HepG2 (cell line): ENCODE data around the gene ATP6V0D1. TPM values are rescaled to one million over a fixed set of nuclear protein-coding genes. Genes with fewer than 3 reads are reported as not detected.

ENCODE experiments used
- CCDC6 ChIP-seq: sonication (generic); formaldehyde crosslinking; IDR thresholded peaks from 2 replicates; pipeline ENCODE4 v1.8.1; 2022; ENCODE audit warnings: mild to moderate bottlenecking, missing genetic modification reagents, moderate library complexity
- DZIP1 ChIP-seq: sonication (generic); formaldehyde crosslinking; IDR thresholded peaks from 2 replicates; pipeline ENCODE4 v1.5.0; 2020; ENCODE audit warnings: mild to moderate bottlenecking, missing genetic modification reagents
- E2F1 ChIP-seq: sonication (generic); formaldehyde crosslinking; IDR thresholded peaks from 2 replicates; pipeline ENCODE4 v1.5.0; 2020; ENCODE audit warnings: missing genetic modification reagents
- HMG20A ChIP-seq: IDR thresholded peaks from 2 replicates; pipeline ENCODE4 v1.6.1; 2016; ENCODE audit warnings: borderline replicate concordance
- REST ChIP-seq, 2 experiments: IDR thresholded peaks; 2 replicates each; pipeline ENCODE4 v1.6.1; 2011 to 2012; ENCODE audit warnings: low read length in 2 of 2, borderline replicate concordance in 1 of 2, low read depth in 1 of 2, mild to moderate bottlenecking in 1 of 2, moderate library complexity in 1 of 2
- SKI ChIP-seq: fragments of 450-650 bp; IDR thresholded peaks from one replicate; pipeline ENCODE4 v1.6.1; 2018; ENCODE audit warnings: mild to moderate bottlenecking; ENCODE audit not compliant: partially characterized antibody
- THAP7 ChIP-seq: sonication (generic); formaldehyde crosslinking; IDR thresholded peaks from 2 replicates; pipeline ENCODE4 v1.8.1; 2023; ENCODE audit warnings: mild to moderate bottlenecking, missing genetic modification reagents
- TRAFD1 ChIP-seq: sonication (generic); formaldehyde crosslinking; IDR thresholded peaks from 2 replicates; pipeline ENCODE4 v1.5.1; 2020; ENCODE audit warnings: missing genetic modification reagents, mild to moderate bottlenecking, borderline replicate concordance
- USF2 ChIP-seq, 2 experiments: sonication (generic) in 1 of 2; formaldehyde crosslinking in 1 of 2; IDR thresholded peaks; 2 replicates each; pipeline versions ENCODE4 v1.5.1 to v1.6.1; 2011 to 2020; ENCODE audit warnings: borderline replicate concordance in 1 of 2, low read depth in 1 of 2, low read length in 1 of 2, mild to moderate bottlenecking in 1 of 2, missing genetic modification reagents in 1 of 2, moderate library complexity in 1 of 2
- ZFYVE20 ChIP-seq: sonication (generic); formaldehyde crosslinking; IDR thresholded peaks from 2 replicates; pipeline ENCODE4 v1.8.0; 2023; ENCODE audit warnings: low read depth, mild to moderate bottlenecking, moderate library complexity, missing genetic modification reagents, borderline replicate concordance
- ZNF256 ChIP-seq: sonication (generic); formaldehyde crosslinking; conservative IDR thresholded peaks from 2 replicates; pipeline ENCODE4 v1.4.0; 2020; ENCODE audit warnings: missing genetic modification reagents
- ZNF691 ChIP-seq: sonication (generic); formaldehyde crosslinking; IDR thresholded peaks from 2 replicates; pipeline ENCODE4 v1.4.0; 2020; ENCODE audit warnings: missing genetic modification reagents, low read depth, mild to moderate bottlenecking, borderline replicate concordance
- polyA plus RNA-seq, 8 experiments: library from polyadenylated mRNA; depleted of rRNA in 3 of 8; stranded (reverse) in 7 of 8; unstranded in 1 of 8; fragments of >200 nt; fragmentation: Illumina TruSeq in 4 of 8; extraction: Trizol in 4 of 8; gene quantifications; 2 replicates each; pipeline versions ENCODE4 v1.2.1 to v1.2.3, GENCODE V29; 2011 to 2016; ENCODE audit warnings: low read depth in 4 of 8, missing spikeins in 1 of 8, mixed read lengths in 1 of 8; ENCODE audit not compliant: insufficient read depth in 1 of 8
- total RNA-seq, 5 experiments: library from RNA; depleted of rRNA; stranded (reverse); fragments of >200 nt; fragmentation: Illumina TruSeq; extraction: Trizol; gene quantifications; 2 replicates each; pipeline ENCODE4 v1.2.3, GENCODE V29; 2016; ENCODE audit warnings: low read depth in 1 of 5

ATP6V0D1 gene
- total and polyA plus RNA-seq, 2 of the 13 experiments (the other 11 are each of a cell fraction or from before 2014, with no cell fraction given), result 51.1 to 61.3 TPM

GRCh38 chr16:67477960-67478554 lies 2.9 kb downstream of the ATP6V0D1 start (continued):
- TF ChIP-seq DZIP1 (CRISPR knock-in tag), result no peak
- TF ChIP-seq E2F1, result no peak; the same call in 1 of the 2 replicates
- TF ChIP-seq SKI, result no peak
- TF ChIP-seq USF2 (IDR thresholded peaks at IDR 0.05; ENCODE audit: low read depth, low read length), result no peak
- no peak; the same call in 1 of the 2 replicates for TF ChIP-seq USF2 (CRISPR knock-in tag; IDR thresholded peaks at IDR 0.05; ENCODE audit: borderline replicate concordance)
- TF ChIP-seq ZNF256, result no peak
- TF ChIP-seq TRAFD1 (CRISPR knock-in tag), result no peak
- no peak for TF ChIP-seq THAP7 (CRISPR knock-in tag)
- TF ChIP-seq CCDC6, result no peak
- TF ChIP-seq REST (IDR thresholded peaks at IDR 0.05; ENCODE audit: borderline replicate concordance in 1 of 2, low read depth in 1 of 2, low read length in 2 of 2), result no peak
- TF ChIP-seq ZNF691, result no peak
- no peak for TF ChIP-seq ZFYVE20
- no peak for TF ChIP-seq HMG20A (CRISPR knock-in tag)
